GM10266 (cell line): ENCODE data around the gene NF2.
"Not testable (repeated sequence)": the region's sequence is repeated elsewhere in the genome, so short reads cannot be mapped to it uniquely, and the experiment has no call there.

Experiments used
- DNase-seq: peaks from one replicate; pipeline ENCODE4 v3.0.0; 2012; ENCODE audit errors: extremely low spot score
- CTCF ChIP-seq: IDR thresholded peaks from 2 replicates; pipeline ENCODE4 v1.5.1; 2012; ENCODE audit warnings: mild to moderate bottlenecking, low read depth; ENCODE audit not compliant: control insufficient read depth, insufficient read depth; ENCODE audit errors: missing control alignments

The NF2 gene

GRCh38 chr22:29581799-29582198, 21.6 kb upstream of the NF2 start:
- no peak for TF ChIP-seq CTCF
- DNase-seq: no peak

- no peak for TF ChIP-seq CTCF
- no peak for DNase-seq
Measured at GRCh38 chr22:29584975-29585374, 18.5 kb upstream of the NF2 start.

GRCh38 chr22:29586193-29586705, 17.2 kb upstream of the NF2 start:
- not testable (repeated sequence) for DNase-seq

- no peak for TF ChIP-seq CTCF
- DNase-seq: no peak
Measured at GRCh38 chr22:29587938-29588699, 15.3 kb upstream of the NF2 start.

- no peak for TF ChIP-seq CTCF
Measured at GRCh38 chr22:29593923-29594322, 9.5 kb upstream of the NF2 start.

GRCh38 chr22:29594447-29594846, 9.0 kb upstream of the NF2 start:
- not testable (repeated sequence) for DNase-seq

More at GRCh38 chr22:29593923-29594322, 9.5 kb upstream of the NF2 start:
- DNase-seq: no peak

- no peak for TF ChIP-seq CTCF
- no peak for DNase-seq
Measured at GRCh38 chr22:29596408-29596807, 7.0 kb upstream of the NF2 start.

GRCh38 chr22:29597871-29598683, 5.4 kb upstream of the NF2 start:
- DNase-seq: not testable (repeated sequence)
